Measurements from ENCODE around the gene CCL25. TPM values are rescaled to one million over a fixed set of nuclear protein-coding genes. Genes with fewer than 3 reads are reported as not detected.

The CCL25 gene
- total and polyA plus RNA-seq, 2 experiments from 2014 or later, result 0.52 to 0.73 TPM

DNA sequence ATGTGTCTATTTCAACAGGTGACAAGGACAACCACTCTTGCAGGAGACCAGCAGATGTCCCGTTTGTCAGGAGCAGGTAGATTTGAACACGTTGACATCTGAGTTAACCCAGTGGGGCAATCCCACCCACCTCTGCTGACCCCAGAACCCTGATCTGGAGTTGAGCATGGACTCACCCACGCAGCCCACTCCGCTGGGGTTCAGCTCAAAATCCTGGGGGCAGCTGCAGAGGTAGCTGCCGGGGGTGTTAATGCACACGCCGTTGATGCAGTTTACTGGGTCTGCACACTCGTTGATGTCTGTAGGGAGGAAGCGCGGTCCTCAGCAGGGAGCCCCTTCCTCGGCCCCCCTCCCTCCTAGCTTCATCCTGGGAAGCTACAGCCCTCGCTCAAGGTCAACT lies 56.9 kb downstream of the CCL25 start:
- 0 out of 2 replicates have a peak, but pooled peaks cover 5% of the 10 kb centered on the region for H3K9me2 ChIP-seq (ENCODE audit: insufficient read depth)
- H3K27ac Mint-ChIP-seq, result no peak overlapping the region
- H4K20me1 ChIP-seq (replicated peaks; ENCODE audit: insufficient read depth), result no peaks in the 10 kb centered on the region
- no peaks in the 10 kb centered on the region for H3K9me3 Mint-ChIP-seq
- H3F3A ChIP-seq (replicated peaks; ENCODE audit: low read depth), result 0 out of 2 replicates have a peak, but pooled peaks cover 2% of the 10 kb centered on the region
- DNase-seq (ENCODE audit: low spot score) (no peak), ATAC-seq (no peak)
- peaks cover 45% of the 10 kb centered on the region for H3K36me3 Mint-ChIP-seq (ENCODE audit: low read depth)
- no peak overlapping the region for H2AFZ ChIP-seq
- H3K36me3 ChIP-seq (ENCODE audit: insufficient read depth), result peaks cover 12% of the 10 kb centered on the region; the same call in 1 of the 2 replicates
- no peak overlapping the region for H3K4me2 ChIP-seq
- H3K27ac ChIP-seq (ENCODE audit: low read depth), result no peak overlapping the region
- H3K4me3 Mint-ChIP-seq, result no peak overlapping the region
- peaks cover 5% of the 10 kb centered on the region for H3K27me3 Mint-ChIP-seq (ENCODE audit: insufficient read depth, low read depth, poor library complexity)
- no peaks in the 10 kb centered on the region for H3K79me2 ChIP-seq (replicated peaks; ENCODE audit: insufficient read depth)
- no peak overlapping the region for H3K4me3 ChIP-seq
- no peaks in the 10 kb centered on the region for H3K27me3 ChIP-seq (ENCODE audit: insufficient read depth)
- TF ChIP-seq POLR2AphosphoS5 (IDR thresholded peaks at IDR 0.05; ENCODE audit: low read depth) (no peak), NANOG (IDR thresholded peaks at IDR 0.05; ENCODE audit: borderline replicate concordance) (no peak), EZH2 (IDR thresholded peaks at IDR 0.05; ENCODE audit: low read depth, unreplicated experiment) (no peak), JUNB (IDR thresholded peaks at IDR 0.05; ENCODE audit: unreplicated experiment) (no peak), STAT1 (IDR thresholded peaks at IDR 0.05; ENCODE audit: unreplicated experiment) (no peak), CREB1 (CRISPR knock-in tag; IDR thresholded peaks at IDR 0.05; ENCODE audit: low read depth) (no peak), ZNF462 (CRISPR knock-in tag; IDR thresholded peaks at IDR 0.05) (no peak), EZH2phosphoT487 (IDR thresholded peaks at IDR 0.05; ENCODE audit: unreplicated experiment) (no peak), CTCF (conservative IDR thresholded peaks at IDR 0.05; ENCODE audit: low read depth in 2 of 2) (no peak), ZNF114 (CRISPR knock-in tag; IDR thresholded peaks at IDR 0.05) (no peak), ZNF331 (CRISPR knock-in tag; IDR thresholded peaks at IDR 0.05; ENCODE audit: low read depth) (no peak)
- TF ChIP-seq, protein P1, sequence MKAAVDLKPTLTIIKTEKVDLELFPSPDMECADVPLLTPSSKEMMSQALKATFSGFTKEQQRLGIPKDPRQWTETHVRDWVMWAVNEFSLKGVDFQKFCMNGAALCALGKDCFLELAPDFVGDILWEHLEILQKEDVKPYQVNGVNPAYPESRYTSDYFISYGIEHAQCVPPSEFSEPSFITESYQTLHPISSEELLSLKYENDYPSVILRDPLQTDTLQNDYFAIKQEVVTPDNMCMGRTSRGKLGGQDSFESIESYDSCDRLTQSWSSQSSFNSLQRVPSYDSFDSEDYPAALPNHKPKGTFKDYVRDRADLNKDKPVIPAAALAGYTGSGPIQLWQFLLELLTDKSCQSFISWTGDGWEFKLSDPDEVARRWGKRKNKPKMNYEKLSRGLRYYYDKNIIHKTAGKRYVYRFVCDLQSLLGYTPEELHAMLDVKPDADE (IDR thresholded peaks at IDR 0.05), result no peak
- TF ChIP-seq, protein P2, sequence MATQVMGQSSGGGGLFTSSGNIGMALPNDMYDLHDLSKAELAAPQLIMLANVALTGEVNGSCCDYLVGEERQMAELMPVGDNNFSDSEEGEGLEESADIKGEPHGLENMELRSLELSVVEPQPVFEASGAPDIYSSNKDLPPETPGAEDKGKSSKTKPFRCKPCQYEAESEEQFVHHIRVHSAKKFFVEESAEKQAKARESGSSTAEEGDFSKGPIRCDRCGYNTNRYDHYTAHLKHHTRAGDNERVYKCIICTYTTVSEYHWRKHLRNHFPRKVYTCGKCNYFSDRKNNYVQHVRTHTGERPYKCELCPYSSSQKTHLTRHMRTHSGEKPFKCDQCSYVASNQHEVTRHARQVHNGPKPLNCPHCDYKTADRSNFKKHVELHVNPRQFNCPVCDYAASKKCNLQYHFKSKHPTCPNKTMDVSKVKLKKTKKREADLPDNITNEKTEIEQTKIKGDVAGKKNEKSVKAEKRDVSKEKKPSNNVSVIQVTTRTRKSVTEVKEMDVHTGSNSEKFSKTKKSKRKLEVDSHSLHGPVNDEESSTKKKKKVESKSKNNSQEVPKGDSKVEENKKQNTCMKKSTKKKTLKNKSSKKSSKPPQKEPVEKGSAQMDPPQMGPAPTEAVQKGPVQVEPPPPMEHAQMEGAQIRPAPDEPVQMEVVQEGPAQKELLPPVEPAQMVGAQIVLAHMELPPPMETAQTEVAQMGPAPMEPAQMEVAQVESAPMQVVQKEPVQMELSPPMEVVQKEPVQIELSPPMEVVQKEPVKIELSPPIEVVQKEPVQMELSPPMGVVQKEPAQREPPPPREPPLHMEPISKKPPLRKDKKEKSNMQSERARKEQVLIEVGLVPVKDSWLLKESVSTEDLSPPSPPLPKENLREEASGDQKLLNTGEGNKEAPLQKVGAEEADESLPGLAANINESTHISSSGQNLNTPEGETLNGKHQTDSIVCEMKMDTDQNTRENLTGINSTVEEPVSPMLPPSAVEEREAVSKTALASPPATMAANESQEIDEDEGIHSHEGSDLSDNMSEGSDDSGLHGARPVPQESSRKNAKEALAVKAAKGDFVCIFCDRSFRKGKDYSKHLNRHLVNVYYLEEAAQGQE (IDR thresholded peaks at IDR 0.05; ENCODE audit: unreplicated experiment), result no peak
- no peaks in the 10 kb centered on the region for H3K4me1 ChIP-seq (ENCODE audit: insufficient read depth)
- H3K4me1 Mint-ChIP-seq, result peaks cover 4% of the 10 kb centered on the region
